Naive thymus-derived CD4-positive, alpha-beta T cell (primary cell): ENCODE results near the gene ITSN1. TPM values are rescaled to one million over a fixed set of nuclear protein-coding genes. Genes with fewer than 3 reads are reported as not detected.

Experiments
- ATAC-seq: fragments of 150-1000 bp; cut with Tn5 transposase; 2 replicates; pipeline ENCODE4 v1.10.0; 2021; ENCODE audit warnings: mild to moderate bottlenecking, moderate library complexity
- CTCF ChIA-PET: fragments of 350-600 bp; sonication (Branson Sonifier 250); formaldehyde crosslinking; loops from one replicate; lab custom pipeline; 2021; ENCODE audit warnings: antibody characterized with exemption; lab: Charles Lee
- POLR2A ChIA-PET: fragments of 350-600 bp; sonication (Branson Sonifier 250); formaldehyde crosslinking; loops from one replicate; lab custom pipeline; 2021; ENCODE audit warnings: antibody characterized with exemption, inconsistent platforms; lab: Charles Lee
- DNase-seq, 9 donors: peaks; one replicate each; pipeline versions ENCODE4 v3.0.0 to v3.0.0-alpha.2; 2020 to 2022; ENCODE audit warnings: mixed read lengths in 1 of 9
- H3K27ac ChIP-seq: one replicate; pipeline ENCODE4 v1.7.0; 2013; ENCODE audit warnings: mild to moderate bottlenecking, low read depth, low read length, moderate library complexity
- H3K27me3 ChIP-seq, 2 donors: one replicate each; pipeline ENCODE4 v1.7.0; 2013; ENCODE audit warnings: low read length in 2 of 2, mild to moderate bottlenecking in 2 of 2, moderate library complexity in 2 of 2; ENCODE audit not compliant: control insufficient read depth in 2 of 2, insufficient read depth in 2 of 2
- H3K36me3 ChIP-seq, 3 experiments: 1 replicate in 2 of 3; 2 replicates in 1 of 3; pipeline ENCODE4 v1.7.0; 2013; ENCODE audit warnings: low read length in 3 of 3, mild to moderate bottlenecking in 3 of 3, moderate library complexity in 1 of 3; ENCODE audit not compliant: insufficient read depth in 3 of 3, control insufficient read depth in 2 of 3
- H3K4me1 ChIP-seq, 2 donors: one replicate each; pipeline ENCODE4 v1.7.0; 2013; ENCODE audit warnings: low read length in 2 of 2, mild to moderate bottlenecking in 2 of 2, moderate library complexity in 1 of 2; ENCODE audit not compliant: control insufficient read depth in 2 of 2, insufficient read depth in 2 of 2
- H3K4me3 ChIP-seq: 2 replicates; pipeline ENCODE4 v1.7.0; 2013; ENCODE audit warnings: mild to moderate bottlenecking, low read length
- H3K9me3 ChIP-seq, 3 experiments: 1 replicate in 2 of 3; 2 replicates in 1 of 3; pipeline ENCODE4 v1.7.0; 2013; ENCODE audit warnings: low read length in 3 of 3; ENCODE audit not compliant: control insufficient read depth in 2 of 3
- H3K27ac Mint-ChIP-seq, 9 donors: one replicate each; pipeline ENCODE4 v1.8.0; 2020 to 2022; ENCODE audit warnings: mixed read lengths in 9 of 9, mild to moderate bottlenecking in 8 of 9, moderate library complexity in 5 of 9, inconsistent platforms in 2 of 9
- H3K27me3 Mint-ChIP-seq, 5 donors: one replicate each; pipeline ENCODE4 v1.8.0; 2021 to 2022; ENCODE audit warnings: mixed read lengths in 5 of 5, mild to moderate bottlenecking in 1 of 5
- H3K36me3 Mint-ChIP-seq, 5 donors: one replicate each; pipeline ENCODE4 v1.8.0; 2020 to 2022; ENCODE audit warnings: mixed read lengths in 5 of 5, mild to moderate bottlenecking in 3 of 5, inconsistent platforms in 1 of 5
- H3K4me1 Mint-ChIP-seq, 7 donors: one replicate each; pipeline ENCODE4 v1.8.0; 2020 to 2022; ENCODE audit warnings: mixed read lengths in 7 of 7, mild to moderate bottlenecking in 3 of 7, inconsistent platforms in 1 of 7
- H3K4me3 Mint-ChIP-seq, 10 donors: one replicate each; pipeline ENCODE4 v1.8.0; 2020 to 2022; ENCODE audit warnings: mild to moderate bottlenecking in 10 of 10, mixed read lengths in 10 of 10, moderate library complexity in 6 of 10, inconsistent platforms in 2 of 10
- H3K9me3 Mint-ChIP-seq, 11 donors: one replicate each; pipeline ENCODE4 v1.8.0; 2020 to 2022; ENCODE audit warnings: mixed read lengths in 11 of 11, mild to moderate bottlenecking in 4 of 11, inconsistent platforms in 1 of 11, moderate library complexity in 1 of 11
- intact Hi-C, 2 donors: fragments of 100-400 bp; cut with micrococcal nuclease; formaldehyde crosslinking; loops; one replicate each; pipeline ENCODE4 v1.15.1; 2023
- polyA plus RNA-seq, 2 donors: library from polyadenylated mRNA; unstranded; fragments of 300-500 nt; fragmentation: Illumina TruSeq; gene quantifications; one replicate each; pipeline ENCODE4 v1.2.3, GENCODE V29; 2021
- total RNA-seq, 6 experiments: library from RNA in 5 of 6; stranded (reverse) in 5 of 6; gene quantifications; 1 replicate in 5 of 6; 2 replicates in 1 of 6; pipeline ENCODE4 v1.2.3 and lab custom pipeline; 2021 to 2026

ITSN1 gene
- total and polyA plus RNA-seq, 7 experiments from 2014 or later: 1.2 to 8.6 (median 3.2) TPM

- no peaks in the 10 kb centered on the region for H3K36me3 ChIP-seq
- H3K4me1 ChIP-seq: no peaks in the 10 kb centered on the region
- H3K27me3 ChIP-seq: no peaks in the 10 kb centered on the region
- ATAC-seq: no peak
- Mint-ChIP-seq H3K9me3 (no peaks in the 10 kb centered on the region), H3K4me1 (no peaks in the 10 kb centered on the region), H3K27me3 (no peaks in the 10 kb centered on the region), H3K4me3 (no peak overlapping the region), H3K27ac (no peak overlapping the region), H3K36me3 (no peaks in the 10 kb centered on the region)
- intact Hi-C loops: no loop called here
- POLR2A ChIA-PET: no interaction called here
- no peak for DNase-seq
- CTCF ChIA-PET: no interaction called here
- H3K27ac ChIP-seq: no peak overlapping the region
- no peaks in the 10 kb centered on the region for H3K9me3 ChIP-seq
- no peak overlapping the region for H3K4me3 ChIP-seq
Observed at GRCh38 chr21:33753886-33754285, 111.6 kb downstream of the ITSN1 start.

DNA sequence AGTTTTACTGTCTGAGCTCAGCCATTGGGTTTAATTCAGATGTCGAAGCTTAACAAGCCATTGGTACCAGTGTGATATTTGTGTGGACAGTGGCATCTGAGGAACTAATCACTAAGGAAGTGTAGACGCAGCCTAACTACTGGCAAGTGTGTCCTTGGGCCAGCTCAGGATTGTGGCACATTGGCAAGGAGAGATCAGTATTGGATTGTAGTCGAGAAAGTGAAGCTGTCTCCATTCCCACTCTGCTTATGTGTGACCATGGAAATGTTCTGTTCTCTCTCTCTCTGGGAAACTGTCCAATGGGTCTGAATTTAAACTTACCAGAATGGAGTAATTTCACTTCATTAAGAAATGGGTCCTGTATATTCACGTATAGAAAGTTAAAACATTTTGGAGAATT is 112.2 kb downstream of the ITSN1 start:
- H3K9me3 ChIP-seq: no peaks in the 10 kb centered on the region
- no peak overlapping the region for H3K4me3 ChIP-seq
- intact Hi-C loops: no loop called here
- Mint-ChIP-seq H3K27me3 (no peaks in the 10 kb centered on the region), H3K27ac (no peak overlapping the region), H3K4me3 (no peak overlapping the region), H3K36me3 (no peaks in the 10 kb centered on the region), H3K9me3 (no peaks in the 10 kb centered on the region), H3K4me1 (no peaks in the 10 kb centered on the region)
- ChIA-PET POLR2A (no interaction called here), CTCF (no interaction called here)
- H3K27me3 ChIP-seq: no peaks in the 10 kb centered on the region
- H3K27ac ChIP-seq: no peak overlapping the region
- DNase-seq (no peak), ATAC-seq (no peak)
- no peaks in the 10 kb centered on the region for H3K36me3 ChIP-seq
- no peaks in the 10 kb centered on the region for H3K4me1 ChIP-seq

- no peaks in the 10 kb centered on the region for H3K27me3 ChIP-seq
- Mint-ChIP-seq H3K4me3 (no peak overlapping the region), H3K9me3 (no peaks in the 10 kb centered on the region), H3K27me3 (no peaks in the 10 kb centered on the region), H3K4me1 (no peaks in the 10 kb centered on the region), H3K36me3 (no peaks in the 10 kb centered on the region), H3K27ac (no peak overlapping the region)
- H3K4me3 ChIP-seq: no peak overlapping the region
- ChIA-PET CTCF (no interaction called here), POLR2A (no interaction called here)
- no peaks in the 10 kb centered on the region for H3K36me3 ChIP-seq
- no peak for DNase-seq
- intact Hi-C loops: no loop called here
- H3K27ac ChIP-seq: no peak overlapping the region
- no peaks in the 10 kb centered on the region for H3K9me3 ChIP-seq
- no peak for ATAC-seq
- H3K4me1 ChIP-seq: no peaks in the 10 kb centered on the region
Observed at GRCh38 chr21:33755354-33755753, 113.1 kb downstream of the ITSN1 start.

DNA sequence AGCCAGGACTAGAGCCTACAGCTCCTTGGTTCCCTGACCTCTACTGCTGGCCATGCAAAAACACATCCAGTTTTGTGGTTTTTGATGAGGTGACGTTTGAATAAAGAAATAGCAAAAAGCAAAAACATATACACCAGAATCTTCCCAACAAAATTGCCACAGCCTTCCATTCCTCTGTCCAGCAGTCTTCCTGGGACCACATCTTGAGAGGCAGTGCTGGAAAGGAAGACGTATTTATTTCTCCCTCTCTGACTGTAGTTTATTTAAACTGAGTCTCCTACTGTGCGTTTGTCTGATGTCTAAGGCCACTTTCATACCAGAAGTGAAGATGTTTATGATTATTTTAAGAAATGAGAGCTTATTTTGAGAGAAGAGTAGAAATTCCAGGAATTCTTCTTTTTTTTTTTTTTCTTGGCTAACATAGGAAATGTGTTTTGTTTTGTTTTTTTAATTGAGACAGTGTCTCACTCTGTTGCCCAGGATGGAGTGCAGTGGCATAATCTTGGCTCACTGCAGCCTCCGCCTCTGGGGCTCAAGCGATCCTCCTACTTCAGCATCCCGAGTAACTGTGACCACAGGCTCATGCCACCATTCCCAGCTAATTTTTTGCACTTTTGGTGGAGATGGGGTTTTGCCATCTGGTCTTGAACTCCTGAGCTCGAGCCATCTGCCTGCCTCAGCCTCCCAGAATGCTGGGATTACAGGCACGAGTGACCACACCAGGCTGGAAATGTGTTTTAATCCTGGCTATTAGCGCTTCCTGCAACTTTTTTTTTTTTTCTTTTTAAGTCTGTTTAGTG is 118.5 kb downstream of the ITSN1 start:
- no peak overlapping the region for H3K4me3 ChIP-seq
- no peak for DNase-seq
- intact Hi-C loops: no loop called here
- Mint-ChIP-seq H3K4me1 (no peaks in the 10 kb centered on the region), H3K27ac (no peak overlapping the region), H3K36me3 (peaks cover 0 to 7% (median 5%) of the 10 kb centered on the region in 5 donors), H3K9me3 (no peaks in the 10 kb centered on the region), H3K4me3 (no peak overlapping the region), H3K27me3 (no peaks in the 10 kb centered on the region)
- H3K27ac ChIP-seq: no peak overlapping the region
- no peaks in the 10 kb centered on the region for H3K27me3 ChIP-seq
- POLR2A ChIA-PET: no interaction called here
- CTCF ChIA-PET: no interaction called here
- H3K9me3 ChIP-seq: no peaks in the 10 kb centered on the region
- no peak for ATAC-seq
- no peaks in the 10 kb centered on the region for H3K36me3 ChIP-seq
- H3K4me1 ChIP-seq: no peaks in the 10 kb centered on the region

- Mint-ChIP-seq H3K36me3 (peaks cover 0 to 13% (median 10%) of the 10 kb centered on the region in 5 donors), H3K9me3 (no peaks in the 10 kb centered on the region), H3K27ac (no peak overlapping the region), H3K4me1 (no peaks in the 10 kb centered on the region), H3K27me3 (no peaks in the 10 kb centered on the region), H3K4me3 (no peak overlapping the region)
- no peak for DNase-seq
- no peaks in the 10 kb centered on the region for H3K27me3 ChIP-seq
- no peak overlapping the region for H3K4me3 ChIP-seq
- H3K9me3 ChIP-seq: no peaks in the 10 kb centered on the region
- H3K4me1 ChIP-seq: no peaks in the 10 kb centered on the region
- CTCF ChIA-PET: no interaction called here
- intact Hi-C loops: no loop called here
- ATAC-seq: peak; percentile 56
- H3K36me3 ChIP-seq: no peaks in the 10 kb centered on the region
- POLR2A ChIA-PET: no interaction called here
- H3K27ac ChIP-seq: no peak overlapping the region
Observed at GRCh38 chr21:33761441-33762036, 119.2 kb downstream of the ITSN1 start.

GRCh38 chr21:33762803-33763581 is 120.7 kb downstream of the ITSN1 start:
- H3K36me3 ChIP-seq: no peaks in the 10 kb centered on the region
- H3K4me3 ChIP-seq: no peak overlapping the region
- H3K27ac Mint-ChIP-seq: no peak overlapping the region
- no peak for DNase-seq
- no peaks in the 10 kb centered on the region for H3K4me1 ChIP-seq
- POLR2A ChIA-PET: no interaction called here
- no peaks in the 10 kb centered on the region for H3K4me1 Mint-ChIP-seq
- no peak for ATAC-seq
- no peaks in the 10 kb centered on the region for H3K27me3 ChIP-seq
- H3K27ac ChIP-seq: no peak overlapping the region
- intact Hi-C loops: no loop called here
- no peak overlapping the region for H3K4me3 Mint-ChIP-seq
- CTCF ChIA-PET: interaction anchor here (0.6 kb wide), 1 partner anchor 10 kb away, joined by 3 read pairs; no protein-coding TSS in a partner anchor
- no peaks in the 10 kb centered on the region for H3K27me3 Mint-ChIP-seq
- H3K36me3 Mint-ChIP-seq: peaks cover 0 to 15% (median 11%) of the 10 kb centered on the region in 5 donors
- H3K9me3 Mint-ChIP-seq: no peaks in the 10 kb centered on the region
- no peaks in the 10 kb centered on the region for H3K9me3 ChIP-seq
